NCI-H1694 treated with DMSO at 0.1 percent for 48 hours (cell line): ENCODE results near the gene CLINT1.
A peak's percentile ranks its signal among the peaks of the same experiment; 100 is the strongest.
"Not testable (repeated sequence)": the region's sequence is repeated elsewhere in the genome, so short reads cannot be mapped to it uniquely, and the experiment has no call there.

Experiments
- DNase-seq: peaks from one replicate; lab custom pipeline; 2025; lab: John Stamatoyannopoulos, UW

CLINT1 gene

GRCh38 chr5:157862183-157862851, 3.4 kb upstream of the CLINT1 start:
- DNase-seq: no peak

- no peak for DNase-seq
Observed at GRCh38 chr5:157860898-157861890, 2.2 kb upstream of the CLINT1 start.

DNA sequence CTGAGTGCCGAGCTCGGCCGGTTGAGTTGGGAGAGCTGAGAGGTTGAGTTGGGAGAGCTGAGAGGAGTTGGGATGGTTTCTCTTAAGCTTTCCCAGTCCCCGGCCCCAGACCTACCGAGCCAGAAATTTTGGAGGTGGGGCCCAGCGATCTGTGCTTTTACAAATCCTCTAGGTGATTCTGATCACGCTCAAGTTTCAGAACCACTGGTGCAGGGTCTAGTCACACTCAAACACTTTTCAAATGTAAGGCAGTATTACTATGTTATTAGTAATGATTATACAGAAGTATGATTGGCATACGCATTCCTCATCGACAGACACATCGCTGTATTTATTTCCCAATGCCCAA, 256 bp upstream of the CLINT1 start:
- DNase-seq: no peak

- no peak for DNase-seq
Observed at GRCh38 chr5:157857816-157858526, 974 bp downstream of the CLINT1 start.

- DNase-seq: peak; percentile 4
Observed at GRCh38 chr5:157855404-157855994, 3.4 kb downstream of the CLINT1 start.

DNA sequence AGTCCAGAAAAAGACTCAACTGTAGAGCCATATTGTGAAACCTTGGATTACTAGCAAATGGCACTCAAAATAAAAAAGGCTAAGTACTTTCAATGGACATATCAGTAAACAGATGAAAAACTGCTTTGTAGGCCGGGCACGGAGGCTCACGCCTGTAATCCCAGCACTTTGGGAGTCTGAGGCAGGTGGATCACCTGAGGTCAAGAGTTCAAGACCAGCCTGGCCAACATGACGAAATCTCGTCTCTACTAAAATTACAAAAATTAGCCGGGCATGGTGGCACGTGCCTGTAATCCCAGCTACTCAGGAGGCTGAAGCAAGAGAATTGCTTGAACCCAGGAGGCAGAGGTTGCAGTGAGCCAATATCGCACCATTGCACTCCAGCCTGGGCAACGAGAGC, 5.6 kb downstream of the CLINT1 start:
- DNase-seq: not testable (repeated sequence)

GRCh38 chr5:157845914-157846598, 12.9 kb downstream of the CLINT1 start:
- DNase-seq: no peak

GRCh38 chr5:157842787-157843186, 16.2 kb downstream of the CLINT1 start:
- no peak for DNase-seq

DNA sequence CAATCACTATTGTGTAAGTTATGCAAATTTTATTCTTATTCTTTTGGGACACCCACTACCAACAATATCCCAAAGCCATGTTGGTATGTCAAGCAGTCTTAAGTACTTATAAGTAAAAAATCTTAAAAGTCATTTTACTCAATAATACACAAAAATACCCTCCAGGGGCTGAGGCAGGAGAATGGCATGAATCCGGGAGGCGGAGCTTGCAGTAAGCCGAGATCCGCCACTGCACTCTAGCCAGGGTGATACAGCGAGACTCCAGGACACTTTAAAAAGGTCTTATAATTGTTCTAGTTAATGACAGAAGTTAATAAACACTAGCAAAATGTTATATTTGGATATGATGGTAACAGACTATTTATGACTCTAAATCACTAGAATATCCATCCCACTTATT, 16.8 kb downstream of the CLINT1 start:
- no peak for DNase-seq

DNA sequence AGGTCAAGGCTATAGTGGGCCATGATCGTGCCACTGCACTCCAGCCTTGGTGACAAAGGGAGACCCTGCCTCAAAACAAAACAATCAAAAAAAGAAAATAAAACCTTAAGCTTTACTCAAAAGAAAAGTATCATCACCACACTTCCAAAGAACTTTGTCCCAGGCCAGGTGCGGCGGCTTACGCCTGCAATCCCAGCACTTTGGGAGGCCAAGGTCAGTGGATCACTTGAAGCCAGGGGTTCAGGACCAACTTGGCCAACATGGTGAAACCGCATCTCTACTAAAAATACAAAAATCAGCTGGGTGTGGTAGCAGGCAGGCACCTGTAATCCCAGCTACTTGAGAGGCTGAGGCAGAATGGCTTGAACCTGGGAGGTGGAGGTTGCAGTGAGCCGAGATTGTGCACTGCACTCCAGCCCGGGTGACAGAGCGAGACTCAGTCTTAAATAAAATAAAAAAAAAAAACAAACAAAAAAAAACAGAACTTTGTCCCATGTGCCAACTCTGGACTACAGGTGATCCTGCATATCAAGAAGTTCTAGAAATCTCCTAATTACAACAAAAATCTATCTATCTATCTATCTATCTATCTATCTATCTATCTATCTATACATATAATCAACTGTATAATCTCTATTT, 19.7 kb downstream of the CLINT1 start:
- no peak for DNase-seq

DNA sequence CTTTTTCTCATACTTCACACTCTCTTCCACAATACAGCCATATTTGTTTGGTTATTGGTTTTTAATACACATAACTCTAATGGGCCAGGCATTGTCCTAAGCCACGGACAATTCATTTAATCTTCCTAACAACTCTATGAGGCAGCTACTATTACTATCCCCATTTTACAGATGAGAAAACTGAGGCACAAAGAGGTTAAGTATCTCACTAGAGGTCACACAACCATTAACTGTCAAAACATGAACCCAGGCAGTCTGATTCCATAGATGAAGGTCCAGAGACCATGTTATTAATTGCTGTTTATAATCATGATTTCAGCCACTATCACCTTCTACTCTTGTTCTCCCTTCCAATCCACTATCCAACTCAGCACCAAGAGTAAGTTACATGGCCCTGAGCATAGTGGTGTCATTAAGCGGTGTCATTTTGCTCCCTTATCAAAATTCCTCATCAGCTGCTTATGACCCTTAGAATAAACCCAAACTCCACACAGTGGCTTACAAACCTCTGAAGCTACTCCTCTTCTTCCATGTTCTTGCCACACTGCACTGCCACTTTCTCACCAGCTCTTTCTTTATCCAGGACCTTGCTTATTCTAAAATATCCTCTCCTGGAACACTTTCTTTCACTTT, 22.7 kb downstream of the CLINT1 start:
- DNase-seq: no peak

DNA sequence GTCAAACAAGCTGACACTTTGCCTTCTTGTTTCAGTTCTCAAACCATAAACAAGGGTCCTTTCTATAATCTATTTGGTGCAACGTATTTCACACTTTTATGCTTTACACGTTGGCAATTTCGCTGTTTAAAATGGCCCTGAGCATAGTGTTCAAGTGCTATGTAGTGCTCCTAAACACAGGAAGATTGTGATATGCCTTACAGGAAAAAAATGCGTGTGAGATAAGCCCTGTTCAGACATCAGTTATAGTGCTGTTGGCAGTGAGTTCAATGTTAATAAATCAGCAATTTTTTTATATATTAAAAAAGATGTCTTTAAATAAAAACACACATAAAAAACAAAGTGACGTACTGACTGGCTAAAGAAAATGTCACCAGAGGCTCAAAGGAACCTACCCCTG, 23.9 kb downstream of the CLINT1 start:
- DNase-seq: no peak

DNA sequence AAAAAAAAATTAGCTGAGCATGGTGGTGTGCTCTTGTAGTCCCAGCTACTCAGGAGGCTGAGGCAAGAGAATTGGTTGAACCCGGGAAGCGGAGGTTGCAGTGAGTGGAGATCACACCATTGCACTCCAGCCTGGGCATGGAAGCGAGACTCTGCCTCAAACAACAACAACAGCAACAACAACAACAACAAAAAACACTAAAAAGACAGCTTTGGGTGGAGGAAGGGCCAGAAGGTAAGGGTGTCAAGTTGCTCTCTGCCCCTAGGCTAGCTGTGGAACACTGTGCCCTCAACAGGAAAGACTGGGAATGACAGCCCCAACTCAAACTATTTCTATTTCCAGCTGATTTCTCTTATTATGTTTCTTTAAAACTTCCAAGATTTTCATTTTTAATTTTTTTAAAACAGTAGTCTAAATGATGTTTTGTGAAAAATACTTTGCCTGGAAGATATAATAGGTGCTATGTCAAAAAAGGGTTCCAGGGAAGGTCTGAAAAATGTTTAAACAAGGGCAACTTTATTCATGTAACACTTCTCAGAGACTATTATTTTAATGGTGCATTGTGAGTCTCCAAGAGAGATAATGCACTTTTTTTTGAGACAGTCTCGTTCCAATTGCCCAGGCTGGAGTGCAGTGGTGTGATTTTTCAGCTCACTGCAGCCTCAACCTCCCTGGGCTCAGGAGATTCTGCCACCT, 29.9 kb downstream of the CLINT1 start:
- no peak for DNase-seq

DNA sequence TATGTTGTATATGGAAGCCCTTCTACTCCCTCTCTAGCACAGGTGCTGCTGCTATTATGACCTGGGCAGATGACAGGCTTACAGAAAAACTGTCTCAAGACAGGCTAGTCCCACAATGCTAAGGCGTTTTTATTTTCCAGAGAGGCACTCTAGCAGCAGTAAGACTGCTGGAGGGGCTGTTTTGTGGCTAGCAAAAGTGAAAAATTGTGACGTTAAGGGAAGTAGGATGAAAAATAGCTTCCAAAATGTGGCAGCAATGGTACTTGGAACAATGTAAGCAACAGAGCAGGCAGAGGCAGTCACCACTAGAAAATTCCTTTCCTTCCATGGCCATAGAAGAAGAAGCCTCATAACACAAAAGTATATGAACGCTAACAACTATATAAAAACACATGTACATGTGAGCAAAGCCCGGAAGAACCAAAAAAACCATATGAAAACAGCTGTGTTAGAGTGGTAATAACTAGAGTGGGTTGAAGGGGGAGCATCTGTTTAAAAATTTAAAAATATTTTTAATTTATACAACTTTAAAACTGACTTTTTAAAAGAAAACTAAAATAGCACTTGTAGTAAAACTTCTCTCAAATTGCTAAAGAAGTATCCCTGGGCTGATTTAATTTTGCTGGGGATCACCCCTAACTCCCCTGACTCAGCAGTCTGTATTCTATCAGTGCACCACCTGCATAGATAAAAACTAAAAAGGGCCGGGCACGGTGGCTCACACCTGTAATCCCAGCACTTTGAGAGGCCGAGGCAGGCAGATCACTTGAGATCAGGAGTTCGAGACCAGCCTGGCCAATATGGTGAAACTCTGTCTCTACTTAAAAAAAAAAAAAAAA, 30.6 kb downstream of the CLINT1 start:
- DNase-seq: no peak

GRCh38 chr5:157827423-157827822, 31.5 kb downstream of the CLINT1 start:
- DNase-seq: no peak

GRCh38 chr5:157823655-157824054, 35.3 kb downstream of the CLINT1 start:
- no peak for DNase-seq

- DNase-seq: no peak
Observed at GRCh38 chr5:157821822-157822622, 36.9 kb downstream of the CLINT1 start.

GRCh38 chr5:157821405-157821804, 37.5 kb downstream of the CLINT1 start:
- DNase-seq: no peak
